ENCODE results near the gene INKA2.

The INKA2 gene

DNA sequence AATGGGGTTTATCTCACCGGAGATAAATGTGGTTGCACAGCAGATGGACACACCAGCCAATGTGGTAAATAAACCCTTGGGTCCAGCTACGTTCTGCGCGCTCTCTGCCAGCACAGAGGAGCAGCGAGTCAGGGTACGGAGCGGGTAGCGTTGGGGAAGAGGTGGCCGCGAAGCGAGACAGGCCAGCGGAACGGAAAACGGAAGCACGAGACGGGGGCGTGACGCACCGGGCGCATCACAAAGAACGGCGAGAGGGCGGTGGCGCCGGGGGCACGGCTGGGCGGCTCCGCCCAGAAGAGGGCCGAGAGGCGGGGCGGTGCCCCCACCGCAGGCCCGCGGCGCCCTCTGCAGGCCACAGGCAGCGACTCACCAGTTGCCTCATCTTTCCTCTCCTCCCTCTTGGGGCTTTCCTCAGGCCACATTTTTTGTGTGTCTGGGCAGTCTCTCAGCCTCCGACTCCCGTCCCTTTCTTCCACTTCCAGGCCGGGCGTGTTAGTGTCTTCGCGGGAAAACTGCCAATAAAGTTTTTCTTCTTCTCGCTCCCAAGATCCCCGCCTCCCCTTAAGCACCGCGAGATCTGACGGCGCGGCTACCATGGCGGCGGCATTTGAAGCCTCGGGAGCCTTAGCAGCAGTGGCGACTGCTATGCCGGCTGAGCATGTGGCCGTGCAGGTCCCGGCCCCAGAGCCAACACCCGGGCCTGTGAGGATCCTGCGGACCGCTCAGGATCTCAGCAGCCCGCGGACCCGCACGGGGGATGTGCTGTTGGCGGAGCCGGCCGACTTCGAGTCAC, 16.3 kb upstream of the INKA2 start, which contains the start of gene DDX20:
Gene DDX20 (plus strand): TSS at position 571 of the 793 bp plus-strand sequence. CDS start 24 bp downstream, at position 595.
- TF ChIP-seq Cebpa-rat (IDR thresholded peaks at IDR 0.05): peak in 4 of 11 experiments; percentile 31 to 72 (median 44); a peak in 4 of 22 replicates
- Histone ChIP-seq H3K4me1 (peaks cover 42 to 66% (median 59%) of the 10 kb centered on the region in 10 experiments), H3K9me3 (replicated peaks in 1 of 11) (no peaks in the 10 kb centered on the region), H3K36me3 (peaks cover 7 to 36% (median 30%) of the 10 kb centered on the region in 11 experiments), H3K9ac (peak within 1 kb of the TSS; percentile 88 to 98 (median 96)), H4K20me1 (peaks cover 0 to 36% (median 16%) of the 10 kb centered on the region in 11 experiments; a peak in 7 of 22 replicates), H3K27me3 (no peaks in the 10 kb centered on the region), H3K4me3 (peak within 1 kb of the TSS; percentile 64 to 90 (median 81)), H3K27ac (peak within 1 kb of the TSS; percentile 83 to 98 (median 93); a peak in 21 of 22 replicates), H3K4me2 (peak within 1 kb of the TSS; percentile 80 to 96 (median 91))

DNA sequence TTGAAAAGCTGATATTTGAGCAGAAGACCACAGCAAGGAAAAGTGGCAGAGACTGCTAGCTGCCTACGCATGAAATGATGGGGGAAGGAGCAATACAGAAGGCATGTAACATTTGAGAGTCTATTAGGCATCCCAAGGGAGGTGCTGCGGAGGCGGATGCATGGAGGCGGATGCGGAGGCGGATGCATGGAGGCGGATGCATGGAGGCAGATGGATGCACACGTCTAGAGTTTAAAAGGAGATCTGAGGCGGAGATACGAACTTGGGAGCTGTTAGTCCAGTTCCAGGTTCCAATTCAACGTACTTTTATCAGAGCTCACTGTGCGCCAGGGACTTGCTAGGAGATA, 15.8 kb upstream of the INKA2 start:
- peaks cover 0 to 30% (median 16%) of the 10 kb centered on the region in 11 experiments; a peak in 7 of 22 replicates for H4K20me1 ChIP-seq

DNA sequence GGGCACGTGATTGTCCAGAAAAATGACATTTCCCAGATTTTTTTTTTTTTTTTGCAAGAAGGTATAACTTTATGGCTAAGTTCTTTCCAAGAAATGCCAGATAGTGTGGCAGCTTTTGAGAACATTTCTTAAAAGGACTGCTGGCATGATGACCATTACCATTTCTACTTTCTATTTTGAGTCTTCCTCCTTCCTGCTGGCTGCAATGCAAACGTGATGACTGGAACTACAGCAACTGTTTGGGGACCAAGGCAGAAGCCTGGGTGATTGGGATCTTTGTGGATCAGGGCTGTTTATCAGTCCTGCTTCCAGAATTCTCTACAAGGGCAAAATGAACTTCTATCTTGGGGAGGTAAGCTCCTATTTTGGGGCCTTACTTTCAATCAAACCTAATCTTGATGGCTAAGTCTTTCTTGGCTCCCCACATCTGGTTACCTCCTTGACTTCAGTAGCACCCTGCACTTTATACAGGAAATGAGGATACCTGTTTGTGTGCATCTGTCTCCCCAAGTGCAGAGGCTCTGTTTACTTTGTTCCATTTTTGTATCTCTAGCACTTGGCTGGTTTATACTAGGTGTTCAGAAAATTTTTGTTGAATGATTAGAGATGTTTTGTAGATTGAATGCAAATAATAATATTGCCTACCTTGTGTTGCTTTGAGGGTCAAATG, 12.8 kb upstream of the INKA2 start:
- H3K9ac ChIP-seq: no peak overlapping the region
- H3K27me3 ChIP-seq: no peaks in the 10 kb centered on the region
- no peaks in the 10 kb centered on the region for H3K9me3 ChIP-seq (replicated peaks in 1 of 11)
- peaks cover 58 to 80% (median 71%) of the 10 kb centered on the region in 10 experiments for H3K4me1 ChIP-seq
- no peak overlapping the region for H3K4me3 ChIP-seq
- H3K4me2 ChIP-seq: peak overlapping the region; percentile 28 to 81 (median 67); a peak in 21 of 22 replicates
- no peak for TF ChIP-seq Cebpa-rat (IDR thresholded peaks at IDR 0.05)
- no peak overlapping the region for H3K27ac ChIP-seq
- H4K20me1 ChIP-seq: peaks cover 0 to 7% (median 2%) of the 10 kb centered on the region in 11 experiments; a peak in 7 of 22 replicates
- H3K36me3 ChIP-seq: peaks cover 0 to 3% (median 1%) of the 10 kb centered on the region in 11 experiments; a peak in 9 of 22 replicates

More for the DNA sequence above, 15.8 kb upstream of the INKA2 start:
- Histone ChIP-seq H3K9me3 (replicated peaks in 1 of 11) (no peaks in the 10 kb centered on the region), H3K27me3 (no peaks in the 10 kb centered on the region), H3K4me3 (peak overlapping the region; percentile 64 to 90 (median 81)), H3K9ac (peak overlapping the region; percentile 88 to 98 (median 96)), H3K4me1 (peaks cover 45 to 72% (median 61%) of the 10 kb centered on the region in 10 experiments), H3K36me3 (peaks cover 2 to 30% (median 25%) of the 10 kb centered on the region in 11 experiments; a peak in 21 of 22 replicates), H3K4me2 (peak overlapping the region; percentile 80 to 96 (median 91)), H3K27ac (peak overlapping the region; percentile 83 to 98 (median 93); a peak in 21 of 22 replicates)
- TF ChIP-seq Cebpa-rat (IDR thresholded peaks at IDR 0.05): no peak

DNA sequence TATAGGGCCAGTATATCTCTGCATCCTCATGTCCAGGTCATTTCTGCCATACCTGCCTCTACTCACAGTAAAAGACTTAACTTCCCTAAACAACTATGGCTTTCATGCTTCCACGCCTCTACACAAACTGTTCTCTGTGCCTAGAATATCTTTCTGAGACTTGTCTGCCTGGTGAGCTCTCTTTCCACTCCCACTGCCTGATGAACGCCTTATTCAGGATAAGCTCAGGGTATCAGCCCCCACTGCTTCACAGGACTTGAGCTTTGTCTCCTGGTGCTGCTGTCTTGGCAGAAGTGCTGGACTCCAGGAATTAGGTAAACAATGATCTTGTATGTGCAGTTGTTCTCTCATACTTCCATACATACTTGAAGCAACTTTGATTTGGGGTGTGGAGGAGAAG, 11.7 kb upstream of the INKA2 start:
- no peaks in the 10 kb centered on the region for H3K36me3 ChIP-seq
- no peak overlapping the region for H3K4me3 ChIP-seq
- no peak overlapping the region for H3K27ac ChIP-seq
- H3K4me1 ChIP-seq: peaks cover 55 to 74% (median 67%) of the 10 kb centered on the region in 10 experiments
- H4K20me1 ChIP-seq: no peaks in the 10 kb centered on the region
- no peak for TF ChIP-seq Cebpa-rat (IDR thresholded peaks at IDR 0.05)
- H3K9ac ChIP-seq: no peak overlapping the region
- H3K4me2 ChIP-seq: peak overlapping the region in 6 of 11 experiments; percentile 64 to 83 (median 78); a peak in 6 of 22 replicates
- no peaks in the 10 kb centered on the region for H3K9me3 ChIP-seq (replicated peaks in 1 of 11)
- H3K27me3 ChIP-seq: no peaks in the 10 kb centered on the region

DNA sequence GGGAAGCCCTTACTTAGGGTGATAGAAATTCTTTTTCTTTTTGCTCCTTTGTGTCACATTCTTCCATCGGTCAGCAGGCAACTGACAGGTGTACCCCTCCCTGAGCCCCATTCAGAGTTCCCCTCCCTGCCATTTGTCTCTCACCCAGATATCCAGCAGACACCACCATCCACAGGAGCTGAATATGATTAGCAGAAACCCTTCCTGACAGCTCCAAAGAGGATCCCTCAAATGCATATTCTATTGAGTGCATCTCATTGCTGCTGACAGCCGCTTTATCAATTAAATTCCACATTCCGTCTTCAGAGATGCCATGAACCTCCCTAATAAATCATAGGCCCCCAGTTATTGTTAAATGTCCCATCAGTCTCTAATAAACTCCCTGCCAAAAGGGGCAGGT, 10.4 kb upstream of the INKA2 start:
- peak overlapping the region; percentile 58 to 86 (median 77) for H3K4me2 ChIP-seq
- no peaks in the 10 kb centered on the region for H3K9me3 ChIP-seq (replicated peaks in 1 of 11)
- TF ChIP-seq Cebpa-rat (IDR thresholded peaks at IDR 0.05): no peak
- H3K4me3 ChIP-seq: no peak overlapping the region
- H3K27ac ChIP-seq: peak overlapping the region in 4 of 11 experiments; percentile 59 to 68 (median 64); a peak in 7 of 22 replicates
- H4K20me1 ChIP-seq: no peaks in the 10 kb centered on the region
- H3K36me3 ChIP-seq: no peaks in the 10 kb centered on the region
- peaks cover 52 to 71% (median 63%) of the 10 kb centered on the region in 10 experiments for H3K4me1 ChIP-seq
- peak overlapping the region in 5 of 11 experiments; percentile 35 to 60 (median 55); a peak in 7 of 22 replicates for H3K9ac ChIP-seq
- H3K27me3 ChIP-seq: no peaks in the 10 kb centered on the region

DNA sequence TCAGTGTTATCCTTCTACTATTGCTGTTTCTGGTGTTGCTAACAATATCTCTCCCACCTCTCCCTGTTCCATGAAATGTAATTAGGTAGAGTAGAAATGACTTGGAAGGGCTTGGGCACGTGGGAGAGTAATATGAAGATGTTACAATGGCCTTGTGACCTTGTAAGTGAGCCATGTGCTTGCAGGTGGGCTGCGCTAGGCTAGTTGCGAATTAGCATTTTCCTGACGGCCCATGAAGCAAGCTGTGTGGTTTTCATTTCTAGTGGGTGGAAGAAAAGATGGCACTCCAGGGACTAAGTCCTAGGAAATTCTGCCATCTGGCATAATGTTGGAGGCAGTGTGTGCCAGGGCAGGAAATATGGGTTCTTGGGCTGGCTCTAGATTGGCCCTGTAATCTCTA, 8.8 kb upstream of the INKA2 start:
- Histone ChIP-seq H3K9ac (peak overlapping the region in 5 of 11 experiments; percentile 35 to 60 (median 55); a peak in 5 of 22 replicates), H3K4me1 (peaks cover 45 to 64% (median 56%) of the 10 kb centered on the region in 10 experiments), H3K4me3 (no peak overlapping the region), H3K36me3 (no peaks in the 10 kb centered on the region), H4K20me1 (no peaks in the 10 kb centered on the region), H3K9me3 (replicated peaks in 1 of 11) (no peaks in the 10 kb centered on the region), H3K27ac (peak overlapping the region in 5 of 11 experiments; percentile 43 to 68 (median 63); a peak in 8 of 22 replicates), H3K27me3 (peaks cover 0 to 1% (median 0%) of the 10 kb centered on the region in 11 experiments; a peak in 2 of 22 replicates), H3K4me2 (peak overlapping the region; percentile 58 to 86 (median 77))
- no peak for TF ChIP-seq Cebpa-rat (IDR thresholded peaks at IDR 0.05)

DNA sequence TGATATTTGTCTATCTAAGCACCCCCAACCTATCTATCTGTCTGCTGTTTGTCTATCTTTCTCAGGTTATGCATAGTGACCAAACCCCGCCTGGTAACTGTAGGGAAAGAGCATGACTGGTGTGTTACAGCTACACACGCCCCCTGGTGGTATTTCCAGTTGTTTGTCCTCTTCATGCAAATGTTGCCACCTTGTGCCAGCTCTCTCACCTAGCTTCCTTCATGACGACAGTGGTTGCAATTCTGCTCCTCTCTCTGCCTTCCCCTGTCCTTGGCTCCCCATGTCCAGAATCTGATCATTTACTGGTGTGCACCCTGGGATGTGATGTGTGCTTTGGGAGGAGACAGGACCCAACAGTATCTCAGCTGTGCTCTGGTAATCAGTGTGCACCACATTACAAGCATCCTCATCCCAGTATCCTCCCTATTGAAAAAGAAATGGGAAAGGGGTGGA, 8.1 kb upstream of the INKA2 start:
- no peaks in the 10 kb centered on the region for H3K9me3 ChIP-seq (replicated peaks in 1 of 11)
- peaks cover 3 to 7% (median 5%) of the 10 kb centered on the region in 11 experiments; a peak in 18 of 22 replicates for H3K27me3 ChIP-seq
- 0 out of 22 replicates have a peak overlapping the region, but pooled peaks of 1 of the 11 experiments have one; percentile 59 for H3K27ac ChIP-seq
- TF ChIP-seq Cebpa-rat (IDR thresholded peaks at IDR 0.05): no peak
- H3K9ac ChIP-seq: no peak overlapping the region
- H3K4me2 ChIP-seq: peak overlapping the region in 8 of 11 experiments; percentile 73 to 86 (median 78); a peak in 13 of 22 replicates
- H3K36me3 ChIP-seq: no peaks in the 10 kb centered on the region
- peaks cover 39 to 59% (median 52%) of the 10 kb centered on the region in 10 experiments for H3K4me1 ChIP-seq
- H3K4me3 ChIP-seq: no peak overlapping the region
- no peaks in the 10 kb centered on the region for H4K20me1 ChIP-seq

DNA sequence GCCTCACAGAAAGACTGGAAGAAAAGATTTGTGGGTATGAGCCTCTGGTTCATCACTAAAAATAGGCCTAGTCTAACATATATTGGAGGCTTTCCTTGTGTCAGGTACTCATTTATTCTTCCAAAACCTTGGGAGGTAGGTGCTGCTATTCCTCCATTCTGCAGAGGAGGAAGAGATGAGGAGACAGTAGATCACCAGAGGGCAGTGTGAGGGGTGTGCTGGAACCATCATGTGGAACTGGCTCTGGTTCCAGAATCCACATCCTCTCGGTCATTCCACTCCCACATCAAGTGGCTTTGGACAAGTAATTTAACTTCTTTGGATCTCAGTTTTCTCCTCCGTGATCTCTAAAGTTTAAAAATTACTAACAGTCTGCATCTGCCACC, 7.4 kb upstream of the INKA2 start:
- peaks cover 10 to 14% (median 12%) of the 10 kb centered on the region in 11 experiments for H3K27me3 ChIP-seq
- H4K20me1 ChIP-seq: no peaks in the 10 kb centered on the region
- no peaks in the 10 kb centered on the region for H3K36me3 ChIP-seq
- no peak overlapping the region for H3K9ac ChIP-seq
- TF ChIP-seq Cebpa-rat (IDR thresholded peaks at IDR 0.05): no peak
- no peaks in the 10 kb centered on the region for H3K9me3 ChIP-seq (replicated peaks in 1 of 11)
- no peak overlapping the region for H3K4me2 ChIP-seq
- no peak overlapping the region for H3K27ac ChIP-seq
- H3K4me1 ChIP-seq: peaks cover 32 to 52% (median 45%) of the 10 kb centered on the region in 10 experiments
- no peak overlapping the region for H3K4me3 ChIP-seq

All from BLaER1 treated with 17β-estradiol and CSF1 and Interleukin-3, amounts not matched to agents 10 nM and 100 nM (cell line).